ENCODE measurements around the gene STK24. TPM values are rescaled to one million over a fixed set of nuclear protein-coding genes. Genes with fewer than 3 reads are reported as not detected.

Gene STK24
- total and polyA plus RNA-seq, 2 of the 8 experiments (the other 6 are each of a cell fraction or from before 2014, with no cell fraction given) = 62.8 to 143 TPM

DNA sequence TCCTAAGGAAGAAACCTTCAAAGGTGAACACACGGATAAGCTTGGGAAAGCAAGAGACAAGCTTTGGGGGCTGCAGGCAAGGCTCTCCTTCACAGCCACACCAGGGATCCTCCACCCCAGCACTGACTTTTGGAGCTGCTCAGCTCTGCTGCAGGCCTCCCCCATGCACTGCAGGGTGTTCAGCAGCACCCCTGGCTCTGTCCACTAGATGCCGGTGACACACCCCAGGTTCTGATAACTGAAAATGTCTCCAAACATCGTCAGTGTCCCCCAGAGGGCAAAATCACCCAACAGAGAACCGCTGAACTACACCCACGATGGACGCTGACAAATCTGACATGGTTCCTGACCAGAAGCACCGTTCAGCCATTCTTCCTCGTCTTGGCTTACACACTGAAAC is 90.5 kb downstream of the STK24 start:
- no peak overlapping the region for H3K27ac ChIP-seq (ENCODE audit: low read depth, low read length)

More for the DNA sequence above, 90.5 kb downstream of the STK24 start:
- peaks cover 17 to 99% of the 10 kb centered on the region in 2 experiments for H3K79me2 ChIP-seq (ENCODE audit: control insufficient read depth in 1 of 2, insufficient read depth in 2 of 2, low read length in 2 of 2)
- no peaks in the 10 kb centered on the region for H3K9me3 ChIP-seq (ENCODE audit: insufficient read depth in 2 of 2, low read depth in 1 of 2, low read length in 1 of 2)
- peaks cover 15 to 47% (median 38%) of the 10 kb centered on the region in 4 experiments for H3K4me1 ChIP-seq (replicated peaks in 1 of 4; ENCODE audit: control insufficient read depth in 3 of 4, insufficient read depth in 4 of 4, low read length in 3 of 4)
- no peak overlapping the region for H2AFZ ChIP-seq (ENCODE audit: low read length)
- no peak overlapping the region for H3K56ac ChIP-seq (replicated peaks; ENCODE audit: insufficient read length, low read depth, low read length)
- H3K36me3 ChIP-seq (ENCODE audit: control insufficient read depth in 2 of 4, insufficient read depth in 4 of 4, low read length in 3 of 4) = peaks cover 0 to 2% (median 0%) of the 10 kb centered on the region in 4 experiments; a peak in 1 of 8 replicates
- no peak overlapping the region for H3K4me2 ChIP-seq (ENCODE audit: insufficient read depth in 1 of 2, low read depth in 2 of 2, low read length in 2 of 2)
- H3K4ac ChIP-seq (replicated peaks; ENCODE audit: insufficient read length, low read depth, low read length) = no peak overlapping the region
- no peak overlapping the region for H2BK20ac ChIP-seq (ENCODE audit: low read length)
- DNase-seq (ENCODE audit: low read depth in 1 of 2, low spot score in 2 of 2) (no peak), FAIRE-seq (no peak)
- no peak overlapping the region for H3K4me3 ChIP-seq (ENCODE audit: extremely low read depth in 1 of 4, insufficient read depth in 2 of 4, low read depth in 3 of 4, low read length in 4 of 4)
- no peak overlapping the region for H4K8ac ChIP-seq (ENCODE audit: extremely low read depth, insufficient read depth, low read length)
- no peak overlapping the region for H3K14ac ChIP-seq (ENCODE audit: insufficient read length)
- no peak overlapping the region for H2BK12ac ChIP-seq (ENCODE audit: low read depth, low read length)
- no peak overlapping the region for H2BK5ac ChIP-seq (ENCODE audit: low read depth, low read length)
- H2AK5ac ChIP-seq (ENCODE audit: low read depth, low read length) = no peak overlapping the region
- H3K18ac ChIP-seq (ENCODE audit: extremely low read depth, low read length) = no peak overlapping the region
- no peak overlapping the region for H4K91ac ChIP-seq (replicated peaks; ENCODE audit: insufficient read length, low read length)
- peaks cover 17% of the 10 kb centered on the region for H3K79me1 ChIP-seq (ENCODE audit: low read depth, low read length)
- no peaks in the 10 kb centered on the region for H3K23me2 ChIP-seq (ENCODE audit: low read depth, low read length)
- no peak overlapping the region for H3K9ac ChIP-seq (replicated peaks in 1 of 4; ENCODE audit: extremely low read depth in 1 of 4, low read depth in 3 of 4, low read length in 3 of 4)
- CTCF ChIA-PET (ENCODE audit: partially characterized antibody) = interaction anchor here (0.8 to 5.9 kb wide), 9 partner anchors 9 to 187 kb away, joined by 3 to 32 read pairs (median 3); no protein-coding TSS in a partner anchor
- H3K23ac ChIP-seq (ENCODE audit: insufficient read length) = no peak overlapping the region
- H4K5ac ChIP-seq (ENCODE audit: insufficient read length, low read depth, low read length) = no peak overlapping the region
- POLR2A ChIA-PET (ENCODE audit: partially characterized antibody) = interaction anchor here (0.9 to 3.5 kb wide), 4 partner anchors 10 to 86 kb away, joined by 3 to 18 read pairs (median 7); no protein-coding TSS in a partner anchor
- H2BK120ac ChIP-seq (replicated peaks; ENCODE audit: low read depth, low read length) = no peak overlapping the region
- H2BK15ac ChIP-seq (ENCODE audit: low read length) = no peak overlapping the region
- H3K27me3 ChIP-seq (replicated peaks in 1 of 4; ENCODE audit: control insufficient read depth in 3 of 4, extremely low read depth in 1 of 4, insufficient read depth in 3 of 4, low read length in 3 of 4) = no peaks in the 10 kb centered on the region
- TF ChIP-seq, protein P1, sequence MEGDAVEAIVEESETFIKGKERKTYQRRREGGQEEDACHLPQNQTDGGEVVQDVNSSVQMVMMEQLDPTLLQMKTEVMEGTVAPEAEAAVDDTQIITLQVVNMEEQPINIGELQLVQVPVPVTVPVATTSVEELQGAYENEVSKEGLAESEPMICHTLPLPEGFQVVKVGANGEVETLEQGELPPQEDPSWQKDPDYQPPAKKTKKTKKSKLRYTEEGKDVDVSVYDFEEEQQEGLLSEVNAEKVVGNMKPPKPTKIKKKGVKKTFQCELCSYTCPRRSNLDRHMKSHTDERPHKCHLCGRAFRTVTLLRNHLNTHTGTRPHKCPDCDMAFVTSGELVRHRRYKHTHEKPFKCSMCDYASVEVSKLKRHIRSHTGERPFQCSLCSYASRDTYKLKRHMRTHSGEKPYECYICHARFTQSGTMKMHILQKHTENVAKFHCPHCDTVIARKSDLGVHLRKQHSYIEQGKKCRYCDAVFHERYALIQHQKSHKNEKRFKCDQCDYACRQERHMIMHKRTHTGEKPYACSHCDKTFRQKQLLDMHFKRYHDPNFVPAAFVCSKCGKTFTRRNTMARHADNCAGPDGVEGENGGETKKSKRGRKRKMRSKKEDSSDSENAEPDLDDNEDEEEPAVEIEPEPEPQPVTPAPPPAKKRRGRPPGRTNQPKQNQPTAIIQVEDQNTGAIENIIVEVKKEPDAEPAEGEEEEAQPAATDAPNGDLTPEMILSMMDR (IDR thresholded peaks at IDR 0.05; ENCODE audit: control extremely low read depth in 1 of 3, insufficient read depth in 1 of 3, low read depth in 1 of 3, low read length in 3 of 3) = 0 out of 4 replicates have a peak, but pooled peaks of 1 of the 3 experiments have one; percentile 10
- TF ChIP-seq BRCA1 (IDR thresholded peaks at IDR 0.05; ENCODE audit: low read depth, low read length) = no peak
- 91% methylated on average over 8 of the region's 8 CpGs; no CpG with 5 or more reads in 1 of the 2 experiments for WGBS, 2 experiments (ENCODE audit: extremely low coverage in 1 of 2, insufficient coverage in 1 of 2, insufficient read length in 1 of 2, insufficient replicate concordance in 2 of 2, low coverage in 1 of 2, low lambda C conversion rate in 2 of 2, missing lambda C conversion rate in 1 of 2)
- H4K20me1 ChIP-seq (replicated peaks in 1 of 2; ENCODE audit: control insufficient read depth in 1 of 2, insufficient read depth in 2 of 2, low read length in 2 of 2) = peaks cover 34 to 39% of the 10 kb centered on the region in 2 experiments
